Occipital lobe (tissue), 2 donors: ENCODE data around the gene ATG4B. TPM values are rescaled to one million over a fixed set of nuclear protein-coding genes. Genes with fewer than 3 reads are reported as not detected.
A peak's percentile ranks its signal among the peaks of the same experiment; 100 is the strongest.

ENCODE experiments used
- DNase-seq: peaks from one replicate; lab custom pipeline; 2025; lab: John Stamatoyannopoulos, UW
- total RNA-seq: library from RNA; depleted of rRNA; stranded (reverse); fragments of >200 nt; gene quantifications from one replicate; pipeline ENCODE4 v1.2.3, GENCODE V29; 2014

Gene ATG4B
- total RNA-seq, 1 donor from 2014 or later: 33.7 TPM

DNA sequence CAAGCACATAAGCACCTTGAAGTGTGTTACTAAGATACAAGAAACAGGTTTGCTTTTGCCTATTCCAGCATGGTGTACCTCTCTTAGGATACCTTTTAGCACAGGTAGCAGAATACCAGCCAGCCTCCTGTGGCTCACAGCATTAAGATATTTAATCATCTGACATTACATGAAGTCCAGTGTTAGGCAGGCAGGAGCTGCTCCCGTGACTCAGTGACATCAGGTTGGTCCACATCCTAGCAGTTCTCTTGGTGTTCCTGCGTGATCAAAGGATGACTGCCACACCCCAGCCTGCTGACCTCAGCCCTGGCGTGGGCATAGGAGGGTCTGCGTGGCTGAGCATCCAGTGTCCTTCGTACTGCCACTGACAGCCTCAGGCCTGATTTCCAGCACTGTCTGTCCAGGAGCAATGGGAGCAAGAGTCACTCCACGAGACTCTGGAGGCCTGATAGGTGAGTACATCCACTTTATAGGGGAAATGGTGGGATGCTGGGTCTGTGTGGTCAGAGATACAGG, 52.8 kb downstream of the ATG4B start:
- no peak for DNase-seq

DNA sequence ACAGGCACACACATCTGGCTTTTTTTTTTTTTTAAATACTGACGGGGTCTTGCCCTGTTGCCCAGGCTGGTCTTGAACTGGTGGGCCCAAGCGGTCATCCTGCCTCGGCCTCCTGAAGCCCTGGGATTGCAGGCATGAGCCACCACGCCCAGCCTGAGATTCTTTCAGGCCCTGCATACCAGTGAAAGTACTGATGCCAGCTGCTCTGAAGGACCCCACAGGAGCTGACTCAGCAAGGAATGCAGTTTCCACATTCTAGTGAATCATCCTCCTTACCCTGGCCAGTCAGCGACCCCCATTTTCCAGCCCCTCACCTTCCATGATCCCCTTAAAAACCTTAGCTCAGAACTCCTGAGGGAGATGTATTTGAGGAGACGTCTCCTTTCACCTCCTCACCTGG, 55.0 kb downstream of the ATG4B start:
- DNase-seq: no peak

DNA sequence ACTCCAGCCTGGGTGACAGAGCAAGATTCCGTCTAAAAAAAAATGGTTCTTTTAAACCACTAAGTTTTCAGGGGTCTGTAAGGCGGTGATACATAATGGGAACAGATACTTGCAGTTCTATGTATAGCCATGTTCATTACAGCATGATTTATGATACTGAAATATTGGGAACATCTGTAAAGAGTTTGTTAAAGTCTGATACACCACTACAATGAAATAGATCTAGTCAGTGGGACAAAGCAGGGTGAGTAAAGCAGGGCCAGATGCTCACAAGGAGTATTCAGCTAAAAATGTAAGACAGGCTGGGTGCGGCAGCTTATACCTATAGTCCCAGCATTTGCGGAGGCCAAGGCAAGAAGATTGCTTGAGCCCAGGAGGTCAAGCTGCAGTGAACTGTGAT, 58.2 kb downstream of the ATG4B start:
- DNase-seq: no peak

DNA sequence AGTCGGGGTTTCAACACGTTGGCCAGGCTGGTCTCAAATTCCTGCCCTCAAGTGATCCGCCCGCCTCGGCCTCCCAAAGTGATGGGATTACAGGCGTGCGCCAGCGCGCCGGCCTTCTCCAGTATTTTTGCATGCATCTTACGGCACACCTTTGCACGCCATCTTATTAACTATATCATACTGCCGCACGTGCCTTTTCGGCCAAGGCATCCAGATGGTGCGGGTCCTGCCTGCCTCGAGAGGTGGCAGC, 63.6 kb downstream of the ATG4B start:
- DNase-seq: no peak

DNA sequence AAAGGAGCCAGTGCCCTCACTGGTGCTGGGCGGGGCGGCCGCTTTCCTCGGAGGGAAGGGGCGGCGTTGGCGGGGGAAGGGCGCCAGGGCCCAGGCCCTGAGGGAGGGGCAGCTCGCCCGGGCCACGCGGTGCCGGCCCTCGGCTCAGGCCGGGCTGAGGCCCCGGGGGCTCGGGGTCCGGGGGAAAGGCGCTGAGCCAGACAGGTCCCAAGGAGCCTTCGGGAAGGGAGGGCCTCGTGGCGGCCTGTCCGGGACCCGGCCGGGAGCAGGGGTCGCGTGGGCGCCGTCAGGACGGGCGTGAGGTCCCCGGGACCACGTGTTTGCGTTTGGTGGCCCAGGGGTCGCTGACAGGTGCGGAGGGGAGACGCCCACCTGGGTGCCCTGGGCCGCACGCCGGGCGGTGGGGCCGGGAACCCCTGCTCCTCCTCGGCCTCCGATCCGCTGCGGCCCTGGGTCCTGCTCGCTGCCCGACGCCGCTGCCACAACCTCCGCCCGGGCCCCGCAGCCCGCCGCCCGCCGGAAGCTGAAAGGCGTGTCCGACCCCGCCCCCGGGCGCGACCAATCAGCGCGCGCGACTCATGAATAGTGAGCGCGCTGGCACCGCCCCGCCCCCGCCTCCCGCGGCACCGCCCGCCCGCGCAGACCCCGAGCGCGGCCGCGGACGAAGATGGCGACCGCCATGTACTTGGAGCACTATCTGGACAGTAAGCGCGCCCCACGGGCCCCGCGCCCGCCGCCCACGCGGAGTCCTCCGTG, 64.1 kb downstream of the ATG4B start, which contains the start of gene ING5:
ING5 (plus strand) TSS at position 641 of the 756 bp plus-strand sequence; CDS start at position 668, 27 bp downstream.
- DNase-seq: peak; percentile 89

DNA sequence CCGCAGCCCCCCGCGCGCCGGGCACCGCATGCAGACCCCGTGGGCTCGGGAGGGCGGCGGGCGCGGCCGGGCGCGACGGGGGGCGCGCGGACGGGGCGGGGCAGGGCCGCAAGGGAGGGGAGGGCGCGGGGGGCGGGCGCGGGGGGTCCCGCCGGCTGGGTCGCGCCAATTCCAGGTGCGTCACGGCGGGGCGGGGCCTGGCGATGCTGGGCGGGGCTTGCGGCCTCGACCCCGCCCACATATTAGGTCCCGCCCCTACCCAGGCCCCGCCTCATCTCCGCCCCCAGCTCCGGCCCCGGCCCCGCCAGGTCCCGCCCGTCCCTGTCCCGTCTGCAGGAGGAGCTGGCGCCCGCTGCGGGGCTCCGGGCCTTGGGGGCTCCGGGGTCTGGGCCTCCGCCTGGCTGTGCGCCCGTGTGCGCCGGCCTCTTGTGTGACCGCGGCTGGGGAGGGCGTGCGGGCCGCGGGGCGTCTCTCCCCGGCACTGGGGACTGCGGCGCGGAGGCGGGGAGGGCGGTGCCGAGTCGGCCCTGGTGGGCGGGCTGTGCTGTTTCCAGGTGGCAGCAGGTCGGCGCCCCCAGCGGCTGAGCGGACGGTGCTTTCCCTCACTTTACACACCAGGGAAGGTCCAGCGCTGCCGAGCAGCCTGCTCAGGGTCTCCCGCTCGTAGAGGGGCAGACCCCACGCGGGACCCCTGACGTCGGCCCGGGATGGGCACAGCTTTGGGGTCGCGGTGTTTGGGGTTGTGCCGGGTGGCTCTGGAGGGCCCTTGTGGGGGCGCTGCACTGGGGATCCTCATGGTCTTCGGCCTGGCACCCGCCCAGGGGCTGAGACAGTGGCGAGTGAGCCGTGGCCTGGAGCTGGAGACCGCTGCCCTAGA, 64.9 kb downstream of the ATG4B start:
- peak; percentile 78 for DNase-seq

DNA sequence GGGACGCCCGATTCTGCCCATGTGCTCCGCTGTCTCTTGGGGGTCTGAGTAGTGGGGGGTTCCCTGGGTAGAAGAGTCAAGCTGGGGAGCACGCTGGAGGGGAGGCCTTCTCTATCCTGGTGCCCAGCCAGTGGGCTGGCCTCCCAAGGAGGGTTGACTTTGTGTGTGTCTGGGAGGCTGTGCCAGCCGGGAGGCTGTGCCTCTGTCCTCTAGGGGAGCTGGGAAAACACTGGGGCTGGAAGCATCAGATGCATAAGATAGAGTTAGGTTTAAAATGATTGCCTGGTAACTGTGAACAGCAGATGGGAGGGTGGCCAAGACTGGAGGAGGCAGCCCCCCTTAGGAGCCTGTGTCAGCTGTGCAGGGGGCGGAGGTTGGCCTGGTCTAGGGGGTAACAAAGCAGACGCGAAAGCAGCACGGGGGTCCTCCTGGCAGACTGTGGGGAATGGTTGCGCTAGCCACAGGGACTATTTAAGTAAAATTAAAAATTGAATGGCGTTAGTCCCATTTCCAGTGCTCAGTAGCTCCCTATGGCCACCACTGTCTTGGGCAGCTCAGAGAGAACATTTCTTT, 65.6 kb downstream of the ATG4B start:
- DNase-seq: no peak

DNA sequence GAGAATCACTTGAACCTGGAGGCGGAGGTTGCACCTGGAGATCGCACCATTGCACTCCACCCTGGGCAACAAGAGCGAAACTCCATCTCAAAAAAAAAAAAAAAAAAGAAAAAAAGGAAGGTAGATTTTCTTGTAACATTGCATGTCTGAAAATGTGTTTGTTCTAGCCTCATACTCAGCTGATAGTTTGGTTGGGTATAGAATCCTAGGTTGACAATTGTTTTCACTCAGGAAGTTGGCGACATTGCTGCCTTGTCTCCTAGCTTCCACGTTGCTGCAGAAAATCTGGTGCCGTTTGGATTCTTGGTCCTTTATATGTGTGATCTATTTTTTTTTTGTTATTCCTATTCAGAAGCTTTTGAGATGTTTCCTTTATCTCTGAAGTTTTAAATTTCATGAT, 69.0 kb downstream of the ATG4B start:
- DNase-seq: no peak

DNA sequence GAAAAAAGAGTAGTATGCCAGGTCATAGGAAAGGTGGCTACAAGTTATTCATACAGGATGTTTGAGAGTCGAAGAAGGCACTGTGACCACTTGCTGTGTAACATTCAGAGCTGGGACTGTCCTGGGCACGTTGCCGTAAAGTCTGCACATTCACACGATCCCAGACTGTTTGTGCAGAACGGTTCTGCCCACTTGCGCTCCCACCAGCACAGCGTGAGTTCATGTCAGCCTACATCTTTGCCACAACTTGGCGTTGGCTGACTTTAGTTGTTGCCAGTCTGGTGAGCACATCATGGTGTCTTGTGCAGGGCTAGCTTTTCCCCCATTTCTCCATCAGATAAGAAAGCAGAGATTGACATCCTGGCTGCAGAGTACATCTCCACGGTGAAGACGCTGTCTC, 71.4 kb downstream of the ATG4B start:
- DNase-seq: no peak

DNA sequence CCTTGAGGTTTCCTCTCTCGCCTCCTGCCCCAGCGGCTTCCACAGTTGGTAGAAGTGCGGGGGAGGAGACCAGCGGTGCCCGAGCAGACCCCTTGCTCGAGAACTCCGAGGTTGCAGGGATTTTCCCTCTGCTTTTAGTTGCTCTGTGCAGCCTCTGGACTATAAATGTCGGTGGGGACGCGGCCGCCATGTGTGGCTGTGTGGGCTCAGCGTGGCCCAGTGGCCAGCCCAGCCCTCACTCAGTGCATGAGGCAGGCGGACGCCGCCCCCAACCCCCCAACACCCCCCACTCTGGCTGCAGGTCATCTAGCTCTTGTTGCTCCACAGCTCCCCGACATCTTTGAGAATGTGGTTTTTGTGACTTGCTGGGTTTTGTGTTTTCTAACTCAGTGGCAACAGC, 81.6 kb downstream of the ATG4B start:
- no peak for DNase-seq

DNA sequence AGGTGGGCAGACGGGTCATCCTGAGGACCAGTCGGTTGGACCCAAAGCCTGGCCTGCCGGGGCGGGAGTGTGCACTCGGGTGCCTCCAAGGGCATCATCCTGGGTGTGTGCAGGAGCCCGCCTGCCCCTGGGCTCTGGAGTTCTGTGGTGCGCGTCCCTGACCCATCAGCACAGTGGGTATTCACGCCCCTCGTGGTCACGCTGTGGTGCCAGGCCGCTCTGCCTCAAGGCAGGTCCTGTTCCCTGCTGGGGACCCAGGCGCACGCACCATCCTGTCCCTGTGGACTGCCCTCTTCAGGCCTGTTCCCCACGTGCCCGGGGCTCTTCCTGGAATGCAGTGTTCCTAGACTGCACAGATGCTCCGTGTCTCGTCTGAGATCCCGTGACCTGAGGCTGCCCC, 82.6 kb downstream of the ATG4B start:
- no peak for DNase-seq

DNA sequence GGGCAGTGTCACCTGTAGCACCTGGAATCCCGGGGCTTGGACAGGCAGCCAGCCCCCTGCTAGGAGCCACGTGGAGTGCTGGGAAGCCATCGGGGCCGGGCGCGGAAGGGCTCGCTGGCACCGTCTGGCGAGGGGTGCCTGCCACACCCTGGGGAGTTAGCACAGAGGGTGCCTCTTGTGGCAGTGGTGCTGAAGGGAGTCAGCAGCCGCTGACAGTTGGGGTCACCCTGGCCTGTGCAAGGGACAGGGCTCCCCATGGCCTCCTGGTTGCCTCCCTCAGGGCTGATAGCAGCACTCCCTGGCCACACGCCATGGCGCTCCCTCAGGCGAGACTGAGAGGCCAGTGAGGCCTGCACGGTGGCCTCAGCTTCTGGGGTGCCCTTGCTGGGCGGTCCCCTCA, 83.1 kb downstream of the ATG4B start:
- DNase-seq: no peak

DNA sequence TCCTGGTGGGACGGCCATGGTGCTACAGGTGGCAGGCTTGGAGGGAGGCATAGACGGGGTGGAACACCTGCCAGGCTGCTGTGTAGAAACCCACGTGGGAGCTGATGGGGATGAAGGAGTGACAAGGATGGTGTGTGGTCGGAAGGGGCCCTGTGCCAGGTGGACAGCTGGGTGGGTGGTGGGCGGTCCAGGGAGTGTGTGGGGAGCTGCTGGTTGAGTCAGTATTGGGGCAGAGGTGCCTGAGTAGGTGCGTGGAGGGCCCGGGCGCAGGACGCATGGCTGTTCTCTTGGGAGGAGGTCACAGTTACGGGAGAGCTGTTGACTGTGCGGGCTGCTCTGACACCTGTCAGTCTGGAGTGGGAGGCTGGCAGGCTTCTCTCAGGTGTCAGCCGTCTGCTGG, 84.4 kb downstream of the ATG4B start:
- DNase-seq: no peak

DNA sequence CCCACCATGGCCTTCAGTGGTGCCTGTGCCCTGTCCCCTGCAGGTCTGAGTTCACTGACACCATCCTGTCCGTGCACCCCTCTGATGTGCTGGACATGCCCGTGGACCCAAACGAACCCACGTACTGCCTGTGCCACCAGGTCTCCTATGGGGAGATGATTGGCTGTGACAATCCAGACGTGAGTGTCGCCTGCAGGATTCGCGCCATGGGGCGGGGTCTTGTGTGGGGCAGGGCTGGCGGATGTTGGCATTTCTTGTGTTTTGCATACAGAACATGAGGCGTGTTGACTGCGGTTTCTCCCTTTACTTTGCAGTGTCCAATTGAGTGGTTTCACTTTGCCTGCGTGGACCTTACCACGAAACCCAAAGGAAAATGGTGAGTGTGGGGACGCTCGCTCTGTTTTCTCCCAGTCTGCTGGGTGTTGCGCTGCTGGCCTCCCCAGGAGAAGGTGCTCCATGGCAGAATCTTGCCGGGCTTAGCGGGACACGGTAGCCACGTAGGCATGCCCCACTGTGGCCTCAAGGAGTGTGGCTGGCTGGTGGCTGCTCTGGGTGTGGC, 85.5 kb downstream of the ATG4B start:
- DNase-seq: no peak

Other genes starting within 250 kb of the ATG4B start
- gene STK25, start 129.1 kb upstream of the ATG4B start, total RNA-seq: 160 TPM
- 22.8 TPM for gene BOK, start 78.9 kb upstream of the ATG4B start, total RNA-seq
- 22.0 TPM for gene THAP4, start 535 bp upstream of the ATG4B start, total RNA-seq
- 10.0 TPM for gene DTYMK, start 49.1 kb downstream of the ATG4B start, total RNA-seq
- 23.4 TPM for gene ING5, start 64.3 kb downstream of the ATG4B start, total RNA-seq
- gene D2HGDH, start 96.9 kb downstream of the ATG4B start, total RNA-seq: 8.0 TPM
- gene GAL3ST2, start 139.1 kb downstream of the ATG4B start, total RNA-seq: 0.16 TPM
- 0.31 TPM for gene NEU4, start 171.5 kb downstream of the ATG4B start, total RNA-seq
- not detected for gene PDCD1, start 221.2 kb downstream of the ATG4B start, total RNA-seq
- 2.5 TPM for gene RTP5, start 232.0 kb downstream of the ATG4B start, total RNA-seq